HG03342 (cell line): ENCODE measurements around the gene MBD2.

Experiments used
- ATAC-seq: cut with Tn5 transposase; IDR thresholded peaks from one replicate; pipeline ENCODE4 v1.9.1; 2021; ENCODE audit warnings: mild to moderate bottlenecking, moderate library complexity; ENCODE audit not compliant: unreplicated experiment

Gene MBD2

DNA sequence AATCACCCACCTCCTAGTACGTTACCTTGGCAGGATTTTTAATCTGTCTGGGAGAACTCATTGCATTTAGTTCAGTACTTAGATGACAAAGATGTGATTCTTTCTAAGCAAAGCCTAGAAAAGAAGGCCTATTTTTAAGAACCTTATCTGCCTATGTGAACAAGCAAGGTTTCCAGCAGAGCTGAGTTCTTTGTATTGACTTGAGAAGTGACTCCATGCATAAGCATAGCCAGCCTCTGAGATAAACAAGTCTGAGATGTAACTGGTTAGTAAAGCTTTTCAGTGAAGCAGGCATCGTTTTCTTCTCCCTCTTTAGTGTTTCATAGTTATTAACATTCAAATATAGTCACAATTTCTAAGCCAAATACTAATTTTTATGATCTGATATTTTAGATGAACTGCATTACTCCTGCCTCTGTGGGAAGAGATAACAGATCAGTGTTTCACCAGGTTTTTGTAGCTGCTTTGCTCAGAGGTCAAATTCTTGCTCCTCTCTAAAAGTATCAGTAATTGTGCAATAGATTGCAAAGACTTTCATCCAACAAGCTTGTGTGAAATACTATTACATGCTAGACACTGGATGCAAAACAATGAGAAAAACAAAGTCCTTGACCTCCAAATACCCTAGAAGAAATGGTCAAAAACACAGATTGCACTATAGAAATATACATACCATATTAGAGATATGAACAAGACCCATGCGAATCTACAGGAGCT lies 107.8 kb downstream of the MBD2 start:
- ATAC-seq, result no peak

DNA sequence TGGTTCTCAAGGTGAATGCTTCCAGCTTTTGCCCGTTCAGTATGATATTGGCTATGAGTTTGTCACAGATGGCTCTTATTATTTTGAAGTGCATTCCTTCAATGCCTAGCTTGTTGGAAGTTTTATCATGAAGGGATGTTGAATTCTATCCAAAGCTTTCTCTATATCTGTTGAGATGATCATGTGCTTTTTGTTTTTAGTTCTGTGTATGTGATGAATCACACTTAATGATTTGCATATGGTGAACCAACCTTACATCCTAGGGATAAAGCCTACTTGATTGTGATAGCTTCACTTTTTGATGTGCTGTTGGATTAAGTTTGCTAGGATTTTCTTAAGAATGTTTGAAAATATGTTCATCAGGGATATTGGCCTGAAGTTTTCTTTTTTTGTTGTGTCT lies 112.1 kb downstream of the MBD2 start:
- no peak for ATAC-seq

DNA sequence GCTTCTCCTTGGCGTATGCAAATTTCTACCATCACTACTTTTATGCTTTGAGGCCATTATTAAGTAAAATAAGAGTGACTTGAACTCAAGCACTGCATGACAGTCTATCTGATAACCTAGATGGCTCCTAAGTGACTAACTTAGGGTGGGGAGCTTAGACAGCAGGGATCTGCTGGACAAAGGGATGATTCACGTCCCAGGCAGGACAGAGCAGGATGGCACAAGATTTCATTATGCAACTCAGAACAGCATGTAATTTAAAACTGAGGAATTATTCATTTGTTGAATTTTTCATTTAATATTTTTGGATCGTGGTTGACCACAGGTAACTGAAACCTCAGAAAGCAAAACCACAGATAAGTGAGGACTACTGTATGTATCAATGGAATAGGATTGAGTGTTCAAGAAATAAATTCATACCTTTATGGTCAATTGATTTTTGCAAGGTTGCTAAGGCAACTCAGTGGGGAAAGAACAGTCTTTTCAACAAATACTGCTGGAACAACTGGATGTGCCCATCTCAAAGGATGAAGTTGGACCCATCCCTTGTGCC lies 115.3 kb downstream of the MBD2 start:
- no peak for ATAC-seq

DNA sequence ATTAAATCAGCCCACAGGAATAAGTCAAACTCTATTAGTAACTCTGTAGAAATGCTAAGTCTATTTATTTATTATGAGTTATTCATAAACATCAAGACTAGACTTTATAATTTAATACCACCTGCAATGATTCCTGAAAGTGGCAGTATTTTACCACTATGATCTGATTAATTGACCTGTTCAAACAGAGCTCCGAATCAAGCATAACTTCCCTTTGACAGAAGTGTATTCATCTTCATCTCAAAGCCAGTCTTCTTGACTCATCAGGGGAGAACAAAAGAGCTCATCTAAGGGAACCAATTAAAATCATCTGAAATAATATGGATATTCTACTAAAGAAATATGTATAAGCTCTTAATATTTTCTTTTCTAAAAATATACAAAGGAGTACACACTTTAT lies 122.3 kb downstream of the MBD2 start:
- no peak for ATAC-seq
